Measurements from ENCODE around the gene CACNA1D. TPM values are rescaled to one million over a fixed set of nuclear protein-coding genes. Genes with fewer than 3 reads are reported as not detected.

Gene CACNA1D
- polyA plus RNA-seq, 1 donor (not counting 4 experiments of a cell fraction or from before 2014, with no cell fraction given): 0.20 TPM

DNA sequence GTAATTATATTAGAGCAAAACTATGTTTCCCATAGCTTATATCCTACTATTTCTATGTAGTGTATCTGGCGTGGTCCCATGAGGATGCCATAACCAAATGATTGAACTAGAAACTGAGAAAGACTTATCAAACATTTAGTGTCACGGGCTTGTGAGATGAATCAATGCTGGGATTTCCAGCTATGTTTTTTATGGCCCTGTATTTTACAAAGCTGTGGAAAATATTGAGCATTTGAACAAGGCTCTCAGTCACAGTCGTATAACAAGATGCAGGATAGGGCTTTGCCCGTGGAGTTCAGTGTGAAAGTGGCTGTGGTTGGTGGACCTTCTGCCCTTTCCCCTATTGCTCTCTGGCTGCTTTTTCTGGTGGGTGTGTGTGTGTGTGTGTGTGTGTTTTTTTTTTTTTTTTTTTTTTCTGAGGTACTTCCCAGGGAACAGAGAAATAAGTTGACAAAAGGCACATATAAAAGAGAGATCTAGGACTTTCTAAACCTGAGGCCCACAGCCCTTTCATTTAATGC lies 60.7 kb downstream of the CACNA1D start:
- Histone ChIP-seq H3K36me3 (ENCODE audit: control insufficient read depth in 2 of 2, extremely low read depth in 1 of 2, insufficient read depth in 2 of 2, low read length in 2 of 2) (no peaks in the 10 kb centered on the region), H4K20me1 (ENCODE audit: control insufficient read depth, extremely low read depth, insufficient read depth, low read length) (no peaks in the 10 kb centered on the region), H3K9me1 (ENCODE audit: control insufficient read depth, extremely low read depth, insufficient read depth, low read length) (no peaks in the 10 kb centered on the region), H3K27me3 (ENCODE audit: control insufficient read depth, extremely low read depth, insufficient read depth, low read length) (no peaks in the 10 kb centered on the region), H3K79me2 (ENCODE audit: control insufficient read depth, insufficient read depth, low read length) (no peaks in the 10 kb centered on the region), H3K27ac (ENCODE audit: control insufficient read depth, insufficient read depth, low read length) (no peak overlapping the region), H3K4me1 (ENCODE audit: control insufficient read depth, extremely low read depth, insufficient read depth, low read length) (no peaks in the 10 kb centered on the region), H3K4me3 (ENCODE audit: control insufficient read depth in 2 of 3, extremely low read depth in 1 of 3, insufficient read depth in 2 of 3, low read depth in 1 of 3, low read length in 3 of 3) (no peak overlapping the region), H2AFZ (ENCODE audit: control insufficient read depth, low read length) (no peak overlapping the region), H3K9me3 (ENCODE audit: control insufficient read depth, low read depth, low read length) (no peaks in the 10 kb centered on the region), H3K9ac (ENCODE audit: control insufficient read depth, extremely low read depth, insufficient read depth, low read length) (no peak overlapping the region), H3K4me2 (ENCODE audit: control insufficient read depth, extremely low read depth, insufficient read depth, low read depth, low read length) (no peak overlapping the region)
- TF ChIP-seq EZH2 (IDR thresholded peaks at IDR 0.05; ENCODE audit: low read length): no peak
- TF ChIP-seq, protein P1, sequence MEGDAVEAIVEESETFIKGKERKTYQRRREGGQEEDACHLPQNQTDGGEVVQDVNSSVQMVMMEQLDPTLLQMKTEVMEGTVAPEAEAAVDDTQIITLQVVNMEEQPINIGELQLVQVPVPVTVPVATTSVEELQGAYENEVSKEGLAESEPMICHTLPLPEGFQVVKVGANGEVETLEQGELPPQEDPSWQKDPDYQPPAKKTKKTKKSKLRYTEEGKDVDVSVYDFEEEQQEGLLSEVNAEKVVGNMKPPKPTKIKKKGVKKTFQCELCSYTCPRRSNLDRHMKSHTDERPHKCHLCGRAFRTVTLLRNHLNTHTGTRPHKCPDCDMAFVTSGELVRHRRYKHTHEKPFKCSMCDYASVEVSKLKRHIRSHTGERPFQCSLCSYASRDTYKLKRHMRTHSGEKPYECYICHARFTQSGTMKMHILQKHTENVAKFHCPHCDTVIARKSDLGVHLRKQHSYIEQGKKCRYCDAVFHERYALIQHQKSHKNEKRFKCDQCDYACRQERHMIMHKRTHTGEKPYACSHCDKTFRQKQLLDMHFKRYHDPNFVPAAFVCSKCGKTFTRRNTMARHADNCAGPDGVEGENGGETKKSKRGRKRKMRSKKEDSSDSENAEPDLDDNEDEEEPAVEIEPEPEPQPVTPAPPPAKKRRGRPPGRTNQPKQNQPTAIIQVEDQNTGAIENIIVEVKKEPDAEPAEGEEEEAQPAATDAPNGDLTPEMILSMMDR (optimal IDR thresholded peaks at IDR 0.05 in 1 of 3, IDR thresholded peaks at IDR 0.05 in 1 of 3, conservative IDR thresholded peaks at IDR 0.05 in 1 of 3; ENCODE audit: extremely low read depth in 1 of 3, insufficient read depth in 2 of 3, low read length in 3 of 3): no peak
- dilution Hi-C loops (cut with MboI; ENCODE audit: extremely low pct_ligation_motif_present, low sequenced_read_pairs): no loop called here
- DNase-seq (ENCODE audit: low read depth, low spot score): no peak
- no peak for FAIRE-seq

DNA sequence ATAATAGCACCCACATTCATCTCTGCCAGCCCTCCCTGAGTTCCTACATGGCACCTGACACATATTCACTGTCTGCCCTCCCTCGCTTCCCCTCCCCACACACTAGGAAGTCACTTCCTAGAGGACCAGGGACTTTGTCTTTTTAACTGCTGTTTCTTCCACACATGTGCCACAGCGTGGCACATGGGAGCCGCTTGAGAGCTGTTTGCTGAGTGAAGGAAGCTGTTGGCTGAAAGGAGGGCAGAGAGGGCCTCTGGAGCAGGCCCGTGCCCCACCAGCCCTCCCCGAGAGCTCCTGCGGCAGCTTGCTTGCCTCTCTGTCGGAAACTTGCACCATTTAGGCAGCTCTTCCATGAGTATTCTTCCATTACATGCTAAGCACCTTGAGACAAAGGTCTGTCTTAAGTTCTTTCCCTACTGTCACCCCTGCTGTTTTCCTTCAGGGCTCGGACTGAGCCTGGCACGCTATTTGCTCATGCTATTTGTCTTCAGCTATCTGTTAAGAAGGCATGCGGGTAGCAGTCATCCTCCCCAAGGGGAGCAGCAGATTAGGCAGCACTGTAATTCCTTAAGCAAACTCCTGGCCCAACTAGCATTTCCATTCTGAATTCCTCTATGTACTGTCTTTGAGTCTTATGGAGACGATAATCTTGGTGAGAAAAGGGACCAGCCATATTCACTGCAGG lies 72.2 kb downstream of the CACNA1D start:
- no peaks in the 10 kb centered on the region for H3K9me3 ChIP-seq (ENCODE audit: control insufficient read depth, low read depth, low read length)
- H4K20me1 ChIP-seq (ENCODE audit: control insufficient read depth, extremely low read depth, insufficient read depth, low read length): no peaks in the 10 kb centered on the region
- no peaks in the 10 kb centered on the region for H3K79me2 ChIP-seq (ENCODE audit: control insufficient read depth, insufficient read depth, low read length)
- H3K27me3 ChIP-seq (ENCODE audit: control insufficient read depth, extremely low read depth, insufficient read depth, low read length): peaks cover 4% of the 10 kb centered on the region
- H3K36me3 ChIP-seq (ENCODE audit: control insufficient read depth in 2 of 2, extremely low read depth in 1 of 2, insufficient read depth in 2 of 2, low read length in 2 of 2): no peaks in the 10 kb centered on the region
- no peak overlapping the region for H2AFZ ChIP-seq (ENCODE audit: control insufficient read depth, low read length)
- no peak overlapping the region for H3K27ac ChIP-seq (ENCODE audit: control insufficient read depth, insufficient read depth, low read length)
- no peak overlapping the region for H3K9ac ChIP-seq (ENCODE audit: control insufficient read depth, extremely low read depth, insufficient read depth, low read length)
- DNase-seq (ENCODE audit: low read depth, low spot score): no peak
- H3K4me3 ChIP-seq (ENCODE audit: control insufficient read depth in 2 of 3, extremely low read depth in 1 of 3, insufficient read depth in 2 of 3, low read depth in 1 of 3, low read length in 3 of 3): no peak overlapping the region
- H3K4me2 ChIP-seq (ENCODE audit: control insufficient read depth, extremely low read depth, insufficient read depth, low read depth, low read length): no peak overlapping the region
- dilution Hi-C loops (cut with MboI; ENCODE audit: extremely low pct_ligation_motif_present, low sequenced_read_pairs): no loop called here
- no peaks in the 10 kb centered on the region for H3K9me1 ChIP-seq (ENCODE audit: control insufficient read depth, extremely low read depth, insufficient read depth, low read length)
- H3K4me1 ChIP-seq (ENCODE audit: control insufficient read depth, extremely low read depth, insufficient read depth, low read length): no peaks in the 10 kb centered on the region
- TF ChIP-seq, protein P1 (optimal IDR thresholded peaks at IDR 0.05 in 1 of 3, IDR thresholded peaks at IDR 0.05 in 1 of 3, conservative IDR thresholded peaks at IDR 0.05 in 1 of 3; ENCODE audit: extremely low read depth in 1 of 3, insufficient read depth in 2 of 3, low read length in 3 of 3): no peak
- TF ChIP-seq EZH2 (IDR thresholded peaks at IDR 0.05; ENCODE audit: low read length): no peak
- FAIRE-seq: no peak
